Activated naive CD4-positive, alpha-beta T cell treated with anti-CD3 and anti-CD28 coated beads for 36 hours (primary cell): ENCODE measurements around the gene GFPT2. TPM values are rescaled to one million over a fixed set of nuclear protein-coding genes. Genes with fewer than 3 reads are reported as not detected.

Experiments used
- CTCF ChIA-PET: fragments of 350-600 bp; sonication (Branson Sonifier 250); formaldehyde crosslinking; loops from one replicate; lab custom pipeline; 2021; ENCODE audit warnings: antibody characterized with exemption; lab: Charles Lee
- DNase-seq: peaks from one replicate; pipeline ENCODE4 v3.0.0-alpha.2; 2020
- H3K27ac Mint-ChIP-seq: one replicate; pipeline ENCODE4 v1.8.0; 2021; ENCODE audit warnings: mild to moderate bottlenecking, mixed read lengths
- H3K27me3 Mint-ChIP-seq: one replicate; pipeline ENCODE4 v1.8.0; 2021; ENCODE audit warnings: low read depth, mixed read lengths
- H3K36me3 Mint-ChIP-seq: one replicate; pipeline ENCODE4 v1.8.0; 2021; ENCODE audit warnings: low read depth, mixed read lengths
- H3K4me1 Mint-ChIP-seq: one replicate; pipeline ENCODE4 v1.8.0; 2021; ENCODE audit warnings: low read depth, mixed read lengths
- H3K4me3 Mint-ChIP-seq: one replicate; pipeline ENCODE4 v1.8.0; 2021; ENCODE audit warnings: mild to moderate bottlenecking, moderate library complexity, mixed read lengths
- H3K9me3 Mint-ChIP-seq: one replicate; pipeline ENCODE4 v1.8.0; 2021; ENCODE audit warnings: mixed read lengths
- intact Hi-C: fragments of 100-400 bp; cut with micrococcal nuclease; formaldehyde crosslinking; loops from one replicate; pipeline ENCODE4 v1.15.1; 2023
- total RNA-seq, 2 experiments: library from RNA; stranded (reverse); gene quantifications; one replicate each; pipeline ENCODE4 v1.2.3, GENCODE V29; 2021

Gene GFPT2
- total RNA-seq, 2 experiments from 2014 or later: 0.22 to 0.33 TPM

- Mint-ChIP-seq H3K36me3 (no peaks in the 10 kb centered on the region), H3K27ac (no peak overlapping the region), H3K4me3 (no peak overlapping the region), H3K4me1 (no peaks in the 10 kb centered on the region), H3K9me3 (no peaks in the 10 kb centered on the region), H3K27me3 (peaks cover 10% of the 10 kb centered on the region)
- CTCF ChIA-PET: interaction anchor here (2.3 to 4.3 kb wide), 3 partner anchors 12 to 37 kb away, joined by 12 to 48 read pairs (median 45); no protein-coding TSS in a partner anchor
- DNase-seq: no peak
- intact Hi-C loops: no loop called here
These were observed 26.1 kb downstream of the GFPT2 start for GRCh38 chr5:180326989-180327565.

GRCh38 chr5:180324601-180324950 lies 28.6 kb downstream of the GFPT2 start:
- Mint-ChIP-seq H3K9me3 (no peaks in the 10 kb centered on the region), H3K4me3 (no peak overlapping the region), H3K27ac (no peak overlapping the region), H3K27me3 (no peaks in the 10 kb centered on the region), H3K4me1 (no peaks in the 10 kb centered on the region), H3K36me3 (no peaks in the 10 kb centered on the region)
- CTCF ChIA-PET: interaction anchor here (0.6 to 1.7 kb wide), 2 partner anchors 9 to 162 kb away, joined by 3 to 9 read pairs; no protein-coding TSS in a partner anchor
- DNase-seq: no peak
- intact Hi-C loops: no loop called here

GRCh38 chr5:180323941-180324600 lies 29.1 kb downstream of the GFPT2 start:
- Mint-ChIP-seq H3K27me3 (no peaks in the 10 kb centered on the region), H3K4me3 (no peak overlapping the region), H3K4me1 (no peaks in the 10 kb centered on the region), H3K9me3 (no peaks in the 10 kb centered on the region), H3K36me3 (no peaks in the 10 kb centered on the region), H3K27ac (no peak overlapping the region)
- CTCF ChIA-PET: interaction anchor here (1.7 kb wide), 1 partner anchor 8 kb away, joined by 9 read pairs; no protein-coding TSS in a partner anchor
- DNase-seq: no peak
- intact Hi-C loops: no loop called here

- Mint-ChIP-seq H3K9me3 (no peaks in the 10 kb centered on the region), H3K4me1 (no peaks in the 10 kb centered on the region), H3K27ac (no peak overlapping the region), H3K4me3 (no peak overlapping the region), H3K36me3 (no peaks in the 10 kb centered on the region), H3K27me3 (no peaks in the 10 kb centered on the region)
- DNase-seq: no peak
- intact Hi-C loops: no loop called here
- CTCF ChIA-PET: interaction anchor here (1.7 kb wide), 1 partner anchor 8 kb away, joined by 9 read pairs; no protein-coding TSS in a partner anchor
These were observed 30.0 kb downstream of the GFPT2 start for GRCh38 chr5:180323160-180323559.

GRCh38 chr5:180318456-180319089 lies 34.6 kb downstream of the GFPT2 start:
- DNase-seq: no peak
- Mint-ChIP-seq H3K4me1 (no peaks in the 10 kb centered on the region), H3K27me3 (no peaks in the 10 kb centered on the region), H3K4me3 (no peak overlapping the region), H3K27ac (no peak overlapping the region), H3K9me3 (no peaks in the 10 kb centered on the region), H3K36me3 (no peaks in the 10 kb centered on the region)
- intact Hi-C loops: no loop called here
- CTCF ChIA-PET: interaction anchor here (1.4 to 1.8 kb wide), 3 partner anchors 10 to 25 kb away, joined by 4 to 14 read pairs (median 6); no protein-coding TSS in a partner anchor

- Mint-ChIP-seq H3K9me3 (no peaks in the 10 kb centered on the region), H3K36me3 (no peaks in the 10 kb centered on the region), H3K4me3 (no peak overlapping the region), H3K27ac (no peak overlapping the region), H3K4me1 (no peaks in the 10 kb centered on the region), H3K27me3 (no peaks in the 10 kb centered on the region)
- CTCF ChIA-PET: interaction anchor here (1.0 to 4.3 kb wide), 10 partner anchors 9 to 191 kb away, joined by 3 to 77 read pairs (median 9); partner anchors contain the start of gene MAPK9
- intact Hi-C loops: no loop called here
- DNase-seq: no peak
These were observed 36.5 kb downstream of the GFPT2 start for GRCh38 chr5:180316586-180316985.

- Mint-ChIP-seq H3K36me3 (no peaks in the 10 kb centered on the region), H3K27ac (no peak overlapping the region), H3K4me3 (no peak overlapping the region), H3K27me3 (no peaks in the 10 kb centered on the region), H3K9me3 (no peaks in the 10 kb centered on the region), H3K4me1 (no peaks in the 10 kb centered on the region)
- peak; percentile 81 for DNase-seq
- intact Hi-C loops: loop anchor here (1.0 kb wide), 2 partner anchors 22 to 188 kb away; no protein-coding TSS in a partner anchor
- CTCF ChIA-PET: interaction anchor here (0.8 to 4.3 kb wide), 20 partner anchors 8 to 553 kb away, joined by 3 to 77 read pairs (median 4); partner anchors contain the start of gene MAPK9
These were observed 37.3 kb downstream of the GFPT2 start for GRCh38 chr5:180315762-180316212.

- CTCF ChIA-PET: interaction anchor here (1.1 to 4.3 kb wide), 6 partner anchors 14 to 157 kb away, joined by 3 to 77 read pairs (median 14); partner anchors contain the start of gene MAPK9
- Mint-ChIP-seq H3K9me3 (no peaks in the 10 kb centered on the region), H3K36me3 (no peaks in the 10 kb centered on the region), H3K27ac (no peak overlapping the region), H3K27me3 (no peaks in the 10 kb centered on the region), H3K4me3 (peak overlapping the region; percentile 67), H3K4me1 (no peaks in the 10 kb centered on the region)
- DNase-seq: peak; percentile 83
- intact Hi-C loops: no loop called here
These were observed 39.2 kb downstream of the GFPT2 start for GRCh38 chr5:180313677-180314505.

- no peaks in the 10 kb centered on the region for H3K4me1 Mint-ChIP-seq
- no peak overlapping the region for H3K4me3 Mint-ChIP-seq
- H3K36me3 Mint-ChIP-seq: no peaks in the 10 kb centered on the region
- H3K27me3 Mint-ChIP-seq: no peaks in the 10 kb centered on the region
- no peak for DNase-seq
- H3K9me3 Mint-ChIP-seq: no peaks in the 10 kb centered on the region
- CTCF ChIA-PET: interaction anchor here (1.1 to 1.3 kb wide), 2 partner anchors 16 to 17 kb away, joined by 3 to 5 read pairs; no protein-coding TSS in a partner anchor
- intact Hi-C loops: no loop called here
- H3K27ac Mint-ChIP-seq: no peak overlapping the region
These were observed 41.9 kb downstream of the GFPT2 start for GRCh38 chr5:180311216-180311615.

GRCh38 chr5:180306796-180307195 lies 46.3 kb downstream of the GFPT2 start:
- Mint-ChIP-seq H3K27ac (no peak overlapping the region), H3K4me1 (no peaks in the 10 kb centered on the region), H3K27me3 (no peaks in the 10 kb centered on the region), H3K9me3 (no peaks in the 10 kb centered on the region), H3K36me3 (no peaks in the 10 kb centered on the region), H3K4me3 (no peak overlapping the region)
- CTCF ChIA-PET: interaction anchor here (2.4 kb wide), 1 partner anchor 9 kb away, joined by 12 read pairs; no protein-coding TSS in a partner anchor
- intact Hi-C loops: no loop called here
- no peak for DNase-seq

- Mint-ChIP-seq H3K27me3 (no peaks in the 10 kb centered on the region), H3K4me1 (no peaks in the 10 kb centered on the region), H3K27ac (no peak overlapping the region), H3K9me3 (no peaks in the 10 kb centered on the region), H3K36me3 (no peaks in the 10 kb centered on the region), H3K4me3 (no peak overlapping the region)
- CTCF ChIA-PET: interaction anchor here (0.6 to 2.4 kb wide), 2 partner anchors 10 to 174 kb away, joined by 4 to 12 read pairs; no protein-coding TSS in a partner anchor
- intact Hi-C loops: no loop called here
- no peak for DNase-seq
These were observed 47.7 kb downstream of the GFPT2 start for GRCh38 chr5:180305481-180305880.
